A549 treated with DMSO at 1 μM for 4 hours (cell line): ENCODE results near the gene NFE2L3. TPM values are rescaled to one million over a fixed set of nuclear protein-coding genes. Genes with fewer than 3 reads are reported as not detected.

Experiments
- total RNA-seq: library from RNA; stranded (reverse); fragments of 200-300 nt; extraction: Qiagen RNA extraction; gene quantifications from 5 replicates; pipeline ENCODE4 v1.2.3, GENCODE V29; 2022; ENCODE audit warnings: low read depth

Gene NFE2L3, protein sequence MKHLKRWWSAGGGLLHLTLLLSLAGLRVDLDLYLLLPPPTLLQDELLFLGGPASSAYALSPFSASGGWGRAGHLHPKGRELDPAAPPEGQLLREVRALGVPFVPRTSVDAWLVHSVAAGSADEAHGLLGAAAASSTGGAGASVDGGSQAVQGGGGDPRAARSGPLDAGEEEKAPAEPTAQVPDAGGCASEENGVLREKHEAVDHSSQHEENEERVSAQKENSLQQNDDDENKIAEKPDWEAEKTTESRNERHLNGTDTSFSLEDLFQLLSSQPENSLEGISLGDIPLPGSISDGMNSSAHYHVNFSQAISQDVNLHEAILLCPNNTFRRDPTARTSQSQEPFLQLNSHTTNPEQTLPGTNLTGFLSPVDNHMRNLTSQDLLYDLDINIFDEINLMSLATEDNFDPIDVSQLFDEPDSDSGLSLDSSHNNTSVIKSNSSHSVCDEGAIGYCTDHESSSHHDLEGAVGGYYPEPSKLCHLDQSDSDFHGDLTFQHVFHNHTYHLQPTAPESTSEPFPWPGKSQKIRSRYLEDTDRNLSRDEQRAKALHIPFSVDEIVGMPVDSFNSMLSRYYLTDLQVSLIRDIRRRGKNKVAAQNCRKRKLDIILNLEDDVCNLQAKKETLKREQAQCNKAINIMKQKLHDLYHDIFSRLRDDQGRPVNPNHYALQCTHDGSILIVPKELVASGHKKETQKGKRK
- 9.4 to 10.9 TPM (median 10.0 TPM) in 5 replicates for total RNA-seq

GRCh38 chr7:26151953-26152781 lies at the start of gene NFE2L3:
NFE2L3 (plus strand) TSS chr7:26152198; CDS start chr7:26152499, 301 bp downstream.

GRCh38 chr7:26200444-26201246 lies 48.6 kb downstream of the NFE2L3 start, which contains the start of gene HNRNPA2B1:
HNRNPA2B1 (minus strand) TSS chr7:26200746; CDS start chr7:26200577, 169 bp downstream.

GRCh38 chr7:26201247-26202018 lies 49.4 kb downstream of the NFE2L3 start, which contains the start of gene CBX3:
CBX3 (plus strand) TSS chr7:26201745; CDS start chr7:26202999, 1,254 bp downstream.

Other genes starting within 250 kb of the NFE2L3 start
- 1,161 to 1,443 TPM (median 1,264 TPM) in 5 replicates for gene HNRNPA2B1, start 48.5 kb downstream of the NFE2L3 start, total RNA-seq
- 234 to 267 TPM (median 257 TPM) in 5 replicates for gene CBX3, start 49.5 kb downstream of the NFE2L3 start, total RNA-seq
- gene SNX10, start 139.7 kb downstream of the NFE2L3 start, total RNA-seq, result 2.8 to 5.4 TPM (median 4.2 TPM) in 5 replicates